HCT116 (cell line): ENCODE data around the gene METTL18. TPM values are rescaled to one million over a fixed set of nuclear protein-coding genes. Genes with fewer than 3 reads are reported as not detected.

ENCODE experiments used
- ATAC-seq: fragments of 200-7000 bp; cut with Tn5 transposase; 2 replicates; pipeline ENCODE4 v1.9.1; 2020; ENCODE audit warnings: mild to moderate bottlenecking, moderate library complexity
- BruUV-seq: library from RNA; stranded (reverse); fragments of 400-500 nt; replicated peaks from 2 replicates; lab custom pipeline; 2021; lab: Mats Ljungman, UMichigan
- CTCF ChIA-PET: fragments of 300-600 bp; sonication (Branson Sonifier 250); formaldehyde crosslinking; loops from one replicate; lab custom pipeline; 2021; ENCODE audit warnings: antibody characterized with exemption; lab: Charles Lee
- POLR2A ChIA-PET: fragments of 300-600, 350-600 bp; sonication (Branson Sonifier 250); formaldehyde crosslinking; loops from one replicate; lab custom pipeline; 2021; ENCODE audit warnings: antibody characterized with exemption; lab: Charles Lee
- RAD21 ChIA-PET, 2 experiments: fragments of 300-600 bp; sonication (Branson Sonifier 250); formaldehyde crosslinking; loops; one replicate each; lab custom pipeline; 2023; ENCODE audit warnings: low total read pairs in 2 of 2; ENCODE audit not compliant: uncharacterized antibody in 2 of 2, unreplicated experiment in 2 of 2, low non-redundant PET in 1 of 2; lab: Charles Lee
- DNase-seq: peaks from one replicate; pipeline ENCODE4 v3.0.0-alpha.2; 2010; ENCODE audit warnings: low read depth, low spot score
- H2AFZ ChIP-seq: fragments of 200-600 bp; shearing (Covaris generic), sonication (generic); 2 replicates; pipeline ENCODE4 v1.6.1; 2017; ENCODE audit warnings: low read depth, mixed run types, mixed read lengths, antibody characterized with exemption, low read length; ENCODE audit not compliant: poor library complexity, severe bottlenecking
- H3K27ac ChIP-seq: 2 replicates; pipeline ENCODE4 v1.5.1; 2012; ENCODE audit warnings: low read depth, low read length
- H3K27me3 ChIP-seq: fragments of 200-600 bp; sonication (generic); 2 replicates; pipeline ENCODE4 v1.6.1; 2016; ENCODE audit warnings: mixed run types, low read length, mixed read lengths; ENCODE audit not compliant: insufficient read depth
- H3K36me3 ChIP-seq, 2 experiments: fragments of 200-500 bp in 1 of 2; fragments of 200-600 bp in 1 of 2; sonication (Bioruptor generic) in 1 of 2; sonication (generic) in 1 of 2; 2 replicates each; pipeline versions ENCODE4 v1.5.1 to v1.6.1; 2014 to 2016; ENCODE audit warnings: low read length in 2 of 2, inconsistent platforms in 1 of 2, mixed read lengths in 1 of 2, mixed run types in 1 of 2; ENCODE audit not compliant: insufficient read depth in 2 of 2, control insufficient read depth in 1 of 2
- H3K4me1 ChIP-seq, 2 experiments: fragments of 200-600 bp in 1 of 2; sonication (generic) in 1 of 2; 2 replicates each; pipeline versions ENCODE4 v1.5.1 to v1.6.1; 2012 to 2017; ENCODE audit warnings: low read length in 2 of 2, inconsistent platforms in 1 of 2, mild to moderate bottlenecking in 1 of 2, mixed read lengths in 1 of 2, mixed run types in 1 of 2, moderate library complexity in 1 of 2; ENCODE audit not compliant: insufficient read depth in 2 of 2, control insufficient read depth in 1 of 2
- H3K4me2 ChIP-seq: fragments of 200-600 bp; sonication (generic); 2 replicates; pipeline ENCODE4 v1.6.1; 2017; ENCODE audit warnings: mixed run types, low read length, mixed read lengths
- H3K4me3 ChIP-seq, 2 experiments: fragments of 200-600 bp in 1 of 2; sonication (generic) in 1 of 2; replicated peaks in 1 of 2; 2 replicates each; pipeline ENCODE4 v1.5.1; 2011 to 2016; ENCODE audit warnings: low read length in 2 of 2, control low read depth in 1 of 2, low read depth in 1 of 2, mild to moderate bottlenecking in 1 of 2, mixed read lengths in 1 of 2, mixed run types in 1 of 2
- H3K79me2 ChIP-seq: fragments of 200-600 bp; sonication (generic); 2 replicates; pipeline ENCODE4 v1.6.1; 2017; ENCODE audit warnings: mild to moderate bottlenecking, mixed run types, low read length, moderate library complexity, mixed read lengths; ENCODE audit not compliant: insufficient read depth
- H3K9ac ChIP-seq: fragments of 200-600 bp; sonication (generic); 2 replicates; pipeline ENCODE4 v1.6.1; 2016; ENCODE audit warnings: low read length, mixed read lengths
- H3K9me2 ChIP-seq: fragments of 200-600 bp; sonication (generic), shearing (Covaris generic); 2 replicates; pipeline ENCODE4 v1.6.1; 2017; ENCODE audit warnings: mixed run types, mild to moderate bottlenecking, moderate library complexity; ENCODE audit not compliant: insufficient read depth
- H3K9me3 ChIP-seq, 2 experiments: fragments of 200-500 bp in 1 of 2; fragments of 200-600 bp in 1 of 2; sonication (Bioruptor generic) in 1 of 2; sonication (generic) in 1 of 2; 2 replicates each; pipeline ENCODE4 v1.6.1; 2014 to 2017; ENCODE audit warnings: low read length in 2 of 2, mixed read lengths in 2 of 2, inconsistent platforms in 1 of 2, low read depth in 1 of 2, mild to moderate bottlenecking in 1 of 2, mixed run types in 1 of 2, moderate library complexity in 1 of 2; ENCODE audit not compliant: control insufficient read depth in 1 of 2, insufficient read depth in 1 of 2
- H4K20me1 ChIP-seq: fragments of 200-600 bp; sonication (generic), shearing (Covaris generic); 2 replicates; pipeline ENCODE4 v1.6.1; 2017; ENCODE audit warnings: mixed run types, mild to moderate bottlenecking, moderate library complexity; ENCODE audit not compliant: insufficient read depth
- CBX3 ChIP-seq: IDR thresholded peaks from 2 replicates; pipeline ENCODE4 v1.6.1; 2012; ENCODE audit warnings: low read depth
- CEBPB ChIP-seq: IDR thresholded peaks from 2 replicates; pipeline ENCODE4 v1.6.1; 2012; ENCODE audit warnings: low read depth
- CTCF ChIP-seq, 3 experiments: fragments of 200-600 bp in 1 of 3; sonication (generic) in 1 of 3; IDR thresholded peaks in 2 of 3; conservative IDR thresholded peaks in 1 of 3; 2 replicates each; pipeline ENCODE4 v1.5.1; 2012 to 2017; ENCODE audit warnings: low read depth in 2 of 3, low read length in 2 of 3, antibody characterized with exemption in 1 of 3, borderline replicate concordance in 1 of 3, control low read depth in 1 of 3, mild to moderate bottlenecking in 1 of 3, mixed read lengths in 1 of 3, mixed run types in 1 of 3, moderate library complexity in 1 of 3; ENCODE audit not compliant: insufficient read depth in 1 of 3
- EZH2 ChIP-seq: fragments of 200-600 bp; sonication (generic); IDR thresholded peaks from 2 replicates; pipeline ENCODE4 v1.6.1; 2017; ENCODE audit warnings: antibody characterized with exemption, mixed run types
- EZH2phosphoT487 ChIP-seq: fragments of 200-600 bp; IDR thresholded peaks from 2 replicates; pipeline ENCODE4 v1.6.1; 2018; ENCODE audit warnings: antibody characterized with exemption, borderline replicate concordance
- FOSL1 ChIP-seq: IDR thresholded peaks from 2 replicates; pipeline ENCODE4 v1.6.1; 2012; ENCODE audit warnings: low read depth
- JUND ChIP-seq: IDR thresholded peaks from 2 replicates; pipeline ENCODE4 v1.6.1; 2012
- MAX ChIP-seq: IDR thresholded peaks from 2 replicates; pipeline ENCODE4 v1.6.1; 2012
- POLR2A ChIP-seq: IDR thresholded peaks from 2 replicates; pipeline ENCODE4 v1.7.0; 2011; ENCODE audit warnings: borderline replicate concordance; ENCODE audit not compliant: insufficient read depth, insufficient read length; ENCODE audit errors: extremely low read depth
- POLR2AphosphoS5 ChIP-seq: IDR thresholded peaks from 2 replicates; pipeline ENCODE4 v1.6.1; 2011; ENCODE audit warnings: mild to moderate bottlenecking, low read depth, low read length, moderate library complexity
- RAD21 ChIP-seq: IDR thresholded peaks from 2 replicates; pipeline ENCODE4 v1.6.1; 2012; ENCODE audit warnings: low read depth, mild to moderate bottlenecking
- SIN3A ChIP-seq: IDR thresholded peaks from 2 replicates; pipeline ENCODE4 v1.6.1; 2012; ENCODE audit warnings: low read depth
- SRF ChIP-seq: IDR thresholded peaks from 2 replicates; pipeline ENCODE4 v1.6.1; 2012; ENCODE audit warnings: low read depth
- TCF7L2 ChIP-seq: IDR thresholded peaks from 2 replicates; pipeline ENCODE4 v1.7.0; 2011; ENCODE audit warnings: borderline replicate concordance, inconsistent platforms; ENCODE audit not compliant: insufficient read depth, insufficient read length; ENCODE audit errors: extremely low read depth
- YY1 ChIP-seq: IDR thresholded peaks from 2 replicates; pipeline ENCODE4 v1.6.1; 2011; ENCODE audit warnings: low read length, low read depth, moderate library complexity, mild to moderate bottlenecking; ENCODE audit not compliant: insufficient replicate concordance; ENCODE audit errors: extremely low read depth
- ZFX ChIP-seq: fragments of 450-650 bp; IDR thresholded peaks from 2 replicates; pipeline ENCODE4 v1.6.1; 2017
- ZNF274 ChIP-seq: fragments of 200-500 bp; sonication (Bioruptor generic); IDR thresholded peaks from 2 replicates; pipeline ENCODE4 v1.6.1; 2014; ENCODE audit warnings: mild to moderate bottlenecking, low read depth, low read length, inconsistent platforms
- intact Hi-C: fragments of 100-400 bp; cut with micrococcal nuclease; formaldehyde crosslinking; loops from 2 replicates; pipeline ENCODE4 v1.10.0; 2022
- total RNA-seq: library from RNA; stranded (reverse); gene quantifications from one replicate; pipeline ENCODE4 v1.2.1, GENCODE V29; 2021; ENCODE audit not compliant: unreplicated experiment
- TF ChIP-seq, protein P1 (sequence below): IDR thresholded peaks from 2 replicates; pipeline ENCODE4 v1.6.1; 2012
- TF ChIP-seq, protein P2 (sequence below): IDR thresholded peaks from 2 replicates; pipeline ENCODE4 v1.6.1; 2011; ENCODE audit warnings: mild to moderate bottlenecking, low read length, moderate library complexity; ENCODE audit not compliant: insufficient replicate concordance; ENCODE audit errors: extremely low read depth

The METTL18 gene
- total RNA-seq, 1 experiment from 2014 or later, result 7.4 TPM

DNA sequence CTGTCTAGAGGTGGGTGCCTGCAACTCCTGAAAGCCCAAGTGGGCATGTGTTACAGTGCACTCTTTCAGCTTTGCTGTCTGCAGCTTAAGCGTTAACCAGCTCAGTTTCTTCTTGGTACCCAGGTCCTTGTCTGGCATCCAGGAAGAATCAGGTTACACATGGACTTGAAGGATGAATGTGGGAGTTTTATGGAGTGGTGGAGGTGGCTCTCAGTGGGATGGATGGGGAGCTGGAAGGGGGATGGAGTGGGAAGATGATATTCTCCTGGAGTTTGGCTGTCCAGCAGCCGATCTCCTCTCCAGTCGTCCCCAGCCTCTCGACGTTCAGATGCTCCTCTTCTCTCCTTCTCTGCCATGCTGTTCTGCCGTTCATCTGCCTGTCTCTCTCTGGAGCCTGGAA is 9.4 kb downstream of the METTL18 start (continued):
- no peak for TF ChIP-seq POLR2A

DNA sequence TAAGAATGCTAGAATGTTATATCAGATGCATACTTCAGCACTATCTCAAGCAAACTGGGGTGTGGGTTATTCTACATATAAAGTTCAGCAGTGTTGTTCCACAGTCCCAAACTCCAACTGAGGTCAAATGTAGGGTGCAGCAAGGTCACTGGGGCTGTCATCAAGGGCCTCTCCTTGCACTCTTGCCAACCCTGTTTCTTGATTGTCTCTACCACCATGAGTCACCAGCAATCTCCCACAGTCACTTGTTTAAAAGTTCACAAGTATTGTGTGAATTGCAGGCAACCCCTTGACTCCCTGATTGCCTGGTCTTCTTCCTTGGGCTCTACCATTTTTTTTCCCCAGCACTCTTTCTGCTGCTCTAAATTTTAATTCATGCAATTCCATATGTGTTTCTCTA is 10.6 kb downstream of the METTL18 start:
- no peak overlapping the region for H2AFZ ChIP-seq
- H3K79me2 ChIP-seq, result no peaks in the 10 kb centered on the region
- no peaks in the 10 kb centered on the region for H3K36me3 ChIP-seq
- peaks cover 14 to 52% of the 10 kb centered on the region in 2 experiments for H3K4me1 ChIP-seq
- DNase-seq, result no peak
- intact Hi-C loops, result no loop called here
- ATAC-seq, result no peak
- no peaks in the 10 kb centered on the region for H4K20me1 ChIP-seq
- H3K4me3 ChIP-seq, result no peak overlapping the region
- H3K9me3 ChIP-seq, result no peaks in the 10 kb centered on the region
- BruUV-seq, result no TSS peak
- POLR2A ChIA-PET, result interaction anchor here (1.1 kb wide), 1 partner anchor 9 kb away, joined by 3 read pairs; no protein-coding TSS in a partner anchor
- H3K9ac ChIP-seq, result no peak overlapping the region
- TF ChIP-seq MAX (no peak), TCF7L2 (no peak), SIN3A (no peak), CBX3 (no peak), YY1 (no peak), JUND (no peak), EZH2 (no peak), CEBPB (no peak), FOSL1 (no peak), POLR2AphosphoS5 (no peak), RAD21 (no peak), ZNF274 (no peak), SRF (no peak), EZH2phosphoT487 (no peak), CTCF (IDR thresholded peaks at IDR 0.05 in 2 of 3, conservative IDR thresholded peaks at IDR 0.05 in 1 of 3; ENCODE audit: borderline replicate concordance in 1 of 3, insufficient read depth in 1 of 3, low read depth in 2 of 3, low read length in 2 of 3) (no peak), ZFX (no peak)
- TF ChIP-seq, protein P1, sequence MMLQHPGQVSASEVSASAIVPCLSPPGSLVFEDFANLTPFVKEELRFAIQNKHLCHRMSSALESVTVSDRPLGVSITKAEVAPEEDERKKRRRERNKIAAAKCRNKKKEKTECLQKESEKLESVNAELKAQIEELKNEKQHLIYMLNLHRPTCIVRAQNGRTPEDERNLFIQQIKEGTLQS, result no peak
- TF ChIP-seq, protein P2, sequence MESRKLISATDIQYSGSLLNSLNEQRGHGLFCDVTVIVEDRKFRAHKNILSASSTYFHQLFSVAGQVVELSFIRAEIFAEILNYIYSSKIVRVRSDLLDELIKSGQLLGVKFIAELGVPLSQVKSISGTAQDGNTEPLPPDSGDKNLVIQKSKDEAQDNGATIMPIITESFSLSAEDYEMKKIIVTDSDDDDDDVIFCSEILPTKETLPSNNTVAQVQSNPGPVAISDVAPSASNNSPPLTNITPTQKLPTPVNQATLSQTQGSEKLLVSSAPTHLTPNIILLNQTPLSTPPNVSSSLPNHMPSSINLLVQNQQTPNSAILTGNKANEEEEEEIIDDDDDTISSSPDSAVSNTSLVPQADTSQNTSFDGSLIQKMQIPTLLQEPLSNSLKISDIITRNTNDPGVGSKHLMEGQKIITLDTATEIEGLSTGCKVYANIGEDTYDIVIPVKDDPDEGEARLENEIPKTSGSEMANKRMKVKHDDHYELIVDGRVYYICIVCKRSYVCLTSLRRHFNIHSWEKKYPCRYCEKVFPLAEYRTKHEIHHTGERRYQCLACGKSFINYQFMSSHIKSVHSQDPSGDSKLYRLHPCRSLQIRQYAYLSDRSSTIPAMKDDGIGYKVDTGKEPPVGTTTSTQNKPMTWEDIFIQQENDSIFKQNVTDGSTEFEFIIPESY, result no peak
- H3K4me2 ChIP-seq, result peak overlapping the region; percentile 0; the same call in 1 of the 2 replicates
- no peaks in the 10 kb centered on the region for H3K27me3 ChIP-seq
- CTCF ChIA-PET, result no interaction called here
- no peak overlapping the region for H3K27ac ChIP-seq
- no peaks in the 10 kb centered on the region for H3K9me2 ChIP-seq
- RAD21 ChIA-PET, result no interaction called here
